OCI-LY1 (cell line): ENCODE data around the gene WFDC2.
A peak's percentile ranks its signal among the peaks of the same experiment; 100 is the strongest.

Experiments used
- H2AFZ ChIP-seq: fragments of 200-600 bp; sonication (generic), shearing (Covaris generic); 2 replicates; pipeline ENCODE4 v1.6.0; 2014; ENCODE audit warnings: antibody characterized with exemption, mild to moderate bottlenecking, low read length
- H3F3A ChIP-seq: fragments of 200-600 bp; sonication (generic), shearing (Covaris generic); 2 replicates; pipeline ENCODE4 v1.6.0; 2014; ENCODE audit warnings: mild to moderate bottlenecking, antibody characterized with exemption, low read length, moderate library complexity; ENCODE audit not compliant: insufficient read depth
- H3K27ac ChIP-seq: fragments of 200-600 bp; sonication (generic); 2 replicates; pipeline ENCODE4 v1.5.1; 2014; ENCODE audit warnings: low read length, mixed run types, mild to moderate bottlenecking, low read depth; ENCODE audit not compliant: poor library complexity, severe bottlenecking
- H3K27me3 ChIP-seq: fragments of 200-600 bp; sonication (generic); 2 replicates; pipeline ENCODE4 v1.6.0; 2014; ENCODE audit warnings: antibody characterized with exemption, mild to moderate bottlenecking, low read length, moderate library complexity; ENCODE audit not compliant: insufficient read depth
- H3K36me3 ChIP-seq: fragments of 200-600 bp; sonication (generic); 2 replicates; pipeline ENCODE4 v1.6.1; 2014; ENCODE audit warnings: mild to moderate bottlenecking, antibody characterized with exemption, low read length, moderate library complexity, mixed read lengths; ENCODE audit not compliant: insufficient read depth
- H3K4me1 ChIP-seq: fragments of 200-600 bp; sonication (generic); 2 replicates; pipeline ENCODE4 v1.5.1; 2014; ENCODE audit warnings: mild to moderate bottlenecking, low read length, moderate library complexity; ENCODE audit not compliant: insufficient read depth, severe bottlenecking
- H3K4me2 ChIP-seq: fragments of 200-600 bp; sonication (generic), shearing (Covaris generic); 2 replicates; pipeline ENCODE4 v1.6.1; 2014; ENCODE audit warnings: low read length
- H3K4me3 ChIP-seq: fragments of 200-600 bp; sonication (generic); 2 replicates; pipeline ENCODE4 v1.5.1; 2014; ENCODE audit warnings: low read length, low read depth, mild to moderate bottlenecking, mixed read lengths; ENCODE audit not compliant: poor library complexity, severe bottlenecking
- H3K79me2 ChIP-seq: fragments of 200-600 bp; shearing (Covaris generic); 2 replicates; pipeline ENCODE4 v1.6.1; 2016; ENCODE audit warnings: mixed run types, low read length, mixed read lengths; ENCODE audit not compliant: insufficient read depth
- H3K9ac ChIP-seq: fragments of 200-600 bp; sonication (generic), shearing (Covaris generic); 2 replicates; pipeline ENCODE4 v1.6.1; 2014; ENCODE audit warnings: mild to moderate bottlenecking, low read length, mixed read lengths
- H3K9me2 ChIP-seq: fragments of 200-600 bp; sonication (generic), shearing (Covaris generic); 2 replicates; pipeline ENCODE4 v1.6.1; 2014; ENCODE audit warnings: low read depth, mild to moderate bottlenecking, low read length, mixed read lengths
- H3K9me3 ChIP-seq: fragments of 200-600 bp; shearing (Covaris generic); 2 replicates; pipeline ENCODE4 v1.6.1; 2014; ENCODE audit warnings: low read length, mixed read lengths
- H4K20me1 ChIP-seq: fragments of 200-600 bp; sonication (generic), shearing (Covaris generic); 2 replicates; pipeline ENCODE4 v1.6.0; 2016; ENCODE audit warnings: mild to moderate bottlenecking, low read length; ENCODE audit not compliant: insufficient read depth
- EZH2 ChIP-seq: fragments of 200-600 bp; sonication (generic), shearing (Covaris generic); IDR thresholded peaks from 2 replicates; pipeline ENCODE4 v1.8.0; 2017; ENCODE audit warnings: borderline replicate concordance, mixed run types, mild to moderate bottlenecking, antibody characterized with exemption, low read length, moderate library complexity, mixed read lengths
- TF ChIP-seq, protein P1 (sequence below): fragments of 200-600 bp; sonication (generic), shearing (Covaris generic); IDR thresholded peaks from 2 replicates; pipeline ENCODE4 v1.5.1; 2017; ENCODE audit warnings: mild to moderate bottlenecking, antibody characterized with exemption, low read length, moderate library complexity, mixed read lengths

WFDC2 gene

DNA sequence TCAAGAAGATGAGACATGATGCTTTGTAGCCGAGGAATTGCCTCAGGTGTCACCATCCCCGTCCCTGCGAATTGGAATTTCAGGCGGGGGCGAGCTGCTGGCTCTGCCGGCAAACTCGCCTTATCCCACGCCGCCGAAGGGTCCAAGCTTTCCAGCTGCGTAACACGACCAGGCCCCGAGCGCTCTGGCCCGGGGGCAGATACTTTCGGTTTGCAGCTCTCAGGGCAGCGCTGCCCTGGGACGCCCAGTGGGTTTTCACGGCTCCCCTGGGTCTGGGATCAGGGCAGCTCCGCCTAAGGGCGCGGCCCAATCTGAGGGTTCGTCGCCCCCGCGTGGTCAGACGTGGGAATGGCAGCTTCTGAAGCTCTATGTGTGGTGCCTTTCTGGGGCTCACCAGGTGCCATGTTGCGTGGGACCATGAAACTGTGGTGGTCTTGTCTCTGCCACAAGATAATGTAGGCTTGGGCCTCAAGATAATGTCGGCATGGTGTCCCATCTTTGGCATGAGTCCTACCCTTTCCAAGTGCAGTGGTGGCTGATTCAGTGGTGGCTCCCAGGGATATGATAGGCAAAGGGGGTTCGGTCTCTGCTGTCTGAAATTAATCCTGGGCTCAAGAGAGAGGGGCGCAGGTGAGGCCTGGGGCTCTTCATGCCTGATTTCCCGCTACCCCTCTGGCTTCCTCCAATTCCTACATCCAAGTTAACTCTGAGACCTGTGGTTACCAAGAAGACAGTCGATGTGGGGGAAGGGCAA lies 32.6 kb upstream of the WFDC2 start:
- Histone ChIP-seq H4K20me1 (no peaks in the 10 kb centered on the region), H3K79me2 (no peaks in the 10 kb centered on the region), H3K27me3 (no peaks in the 10 kb centered on the region), H3K27ac (no peak overlapping the region), H3K9me3 (no peaks in the 10 kb centered on the region), H2AFZ (no peak overlapping the region), H3K4me1 (peaks cover 30% of the 10 kb centered on the region), H3K4me2 (peak overlapping the region; percentile 77), H3K9ac (peak overlapping the region; percentile 56; the same call in 1 of the 2 replicates), H3F3A (no peaks in the 10 kb centered on the region; the same call in 1 of the 2 replicates), H3K36me3 (no peaks in the 10 kb centered on the region), H3K4me3 (peak overlapping the region; percentile 59), H3K9me2 (no peaks in the 10 kb centered on the region)
- TF ChIP-seq EZH2 = no peak
- TF ChIP-seq, protein P1, sequence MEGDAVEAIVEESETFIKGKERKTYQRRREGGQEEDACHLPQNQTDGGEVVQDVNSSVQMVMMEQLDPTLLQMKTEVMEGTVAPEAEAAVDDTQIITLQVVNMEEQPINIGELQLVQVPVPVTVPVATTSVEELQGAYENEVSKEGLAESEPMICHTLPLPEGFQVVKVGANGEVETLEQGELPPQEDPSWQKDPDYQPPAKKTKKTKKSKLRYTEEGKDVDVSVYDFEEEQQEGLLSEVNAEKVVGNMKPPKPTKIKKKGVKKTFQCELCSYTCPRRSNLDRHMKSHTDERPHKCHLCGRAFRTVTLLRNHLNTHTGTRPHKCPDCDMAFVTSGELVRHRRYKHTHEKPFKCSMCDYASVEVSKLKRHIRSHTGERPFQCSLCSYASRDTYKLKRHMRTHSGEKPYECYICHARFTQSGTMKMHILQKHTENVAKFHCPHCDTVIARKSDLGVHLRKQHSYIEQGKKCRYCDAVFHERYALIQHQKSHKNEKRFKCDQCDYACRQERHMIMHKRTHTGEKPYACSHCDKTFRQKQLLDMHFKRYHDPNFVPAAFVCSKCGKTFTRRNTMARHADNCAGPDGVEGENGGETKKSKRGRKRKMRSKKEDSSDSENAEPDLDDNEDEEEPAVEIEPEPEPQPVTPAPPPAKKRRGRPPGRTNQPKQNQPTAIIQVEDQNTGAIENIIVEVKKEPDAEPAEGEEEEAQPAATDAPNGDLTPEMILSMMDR = peak; percentile 94

DNA sequence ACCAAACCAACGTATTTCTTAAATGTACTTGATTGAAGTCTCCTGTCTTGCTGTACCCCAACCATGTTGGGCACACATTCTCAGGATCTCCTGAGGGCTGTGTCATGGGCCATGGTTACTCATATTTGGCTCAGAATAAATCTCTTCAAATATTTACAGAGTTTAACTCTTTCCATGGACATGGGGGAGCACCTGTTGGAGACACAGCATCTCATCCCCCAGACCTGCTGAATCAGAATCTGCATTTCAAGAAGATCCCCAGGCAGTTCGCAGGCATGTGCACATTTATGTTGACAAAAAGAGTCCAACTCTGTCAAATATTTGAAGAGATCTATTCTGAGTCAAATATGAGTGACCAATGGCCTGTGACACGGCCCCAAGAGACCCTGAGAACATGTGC lies 29.1 kb upstream of the WFDC2 start:
- no peak overlapping the region for H3K27ac ChIP-seq
- no peaks in the 10 kb centered on the region for H3K9me3 ChIP-seq
- no peaks in the 10 kb centered on the region for H3K79me2 ChIP-seq
- H3K27me3 ChIP-seq = no peaks in the 10 kb centered on the region
- no peaks in the 10 kb centered on the region for H3K9me2 ChIP-seq
- H2AFZ ChIP-seq = no peak overlapping the region
- no peak for TF ChIP-seq EZH2
- TF ChIP-seq, protein P1 = no peak
- no peak overlapping the region for H3K4me3 ChIP-seq
- no peaks in the 10 kb centered on the region for H4K20me1 ChIP-seq
- H3K4me1 ChIP-seq = peaks cover 14% of the 10 kb centered on the region
- no peaks in the 10 kb centered on the region; the same call in 1 of the 2 replicates for H3F3A ChIP-seq
- H3K4me2 ChIP-seq = no peak overlapping the region
- no peak overlapping the region for H3K9ac ChIP-seq
- H3K36me3 ChIP-seq = no peaks in the 10 kb centered on the region

DNA sequence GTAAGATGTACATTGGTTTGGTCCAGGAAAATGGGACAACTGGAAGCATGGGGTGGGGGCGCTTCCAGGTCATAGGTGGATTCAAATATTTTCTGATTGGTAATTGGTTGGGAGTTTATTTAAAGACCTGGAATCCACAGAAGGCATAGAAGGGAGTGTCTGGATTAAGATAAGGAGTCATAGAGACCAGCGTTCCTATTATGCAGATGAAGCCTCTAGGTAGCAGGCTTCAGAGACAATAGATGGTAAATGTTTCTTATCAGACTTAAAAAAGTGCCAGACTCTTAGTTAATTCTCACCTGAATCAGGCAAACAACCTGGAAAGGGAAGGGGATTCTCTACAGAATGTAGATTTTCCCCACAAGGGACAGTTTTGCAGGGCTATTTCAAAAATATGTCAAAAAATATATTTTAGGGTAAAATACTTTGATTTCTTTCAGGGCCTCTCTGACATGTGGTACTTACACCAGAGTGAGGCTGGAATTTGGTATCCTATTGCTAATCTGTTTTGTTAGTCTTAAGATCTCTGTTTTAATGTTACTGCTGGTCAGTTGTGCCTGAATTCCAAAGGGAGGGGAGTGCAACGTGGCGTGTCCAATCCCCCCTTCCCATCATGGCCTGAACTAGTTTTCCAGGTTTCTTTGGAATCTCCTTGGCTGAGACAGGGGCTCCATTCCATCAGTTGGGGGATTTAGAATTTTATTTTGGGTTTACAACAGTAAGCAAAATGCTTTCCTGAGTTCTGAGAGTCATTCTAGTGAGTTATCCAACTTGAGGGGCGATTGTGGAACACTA lies 28.5 kb upstream of the WFDC2 start:
- Histone ChIP-seq H2AFZ (no peak overlapping the region), H3F3A (no peaks in the 10 kb centered on the region), H3K36me3 (no peaks in the 10 kb centered on the region), H3K4me3 (no peak overlapping the region), H3K4me1 (peaks cover 7% of the 10 kb centered on the region), H3K4me2 (no peak overlapping the region), H4K20me1 (no peaks in the 10 kb centered on the region), H3K27me3 (no peaks in the 10 kb centered on the region), H3K79me2 (no peaks in the 10 kb centered on the region), H3K27ac (no peak overlapping the region), H3K9ac (no peak overlapping the region), H3K9me3 (no peaks in the 10 kb centered on the region), H3K9me2 (no peaks in the 10 kb centered on the region)
- TF ChIP-seq, protein P1 = no peak
- TF ChIP-seq EZH2 = no peak
